ENCODE data around the gene PTK6.

PTK6 gene

DNA sequence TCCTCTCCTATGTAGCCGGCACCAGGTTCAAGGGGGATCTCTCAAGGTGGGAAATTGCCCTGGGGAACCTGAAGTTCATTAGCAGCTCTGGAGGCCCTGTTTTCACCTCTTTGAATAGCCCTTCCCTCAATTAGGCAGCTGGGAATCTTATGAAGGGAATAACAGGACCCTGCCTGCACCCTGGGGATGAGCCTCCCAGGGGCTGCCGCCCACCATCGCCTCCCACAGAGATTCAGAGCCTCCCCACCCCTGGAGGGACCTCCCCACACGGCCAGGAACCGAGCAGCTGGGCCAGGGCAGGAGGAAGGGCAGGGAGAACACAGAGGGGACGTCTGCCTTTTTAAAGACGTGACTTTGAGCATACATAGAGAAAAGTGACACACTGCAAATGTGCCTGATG is 33.7 kb downstream of the PTK6 start:
- Histone ChIP-seq H4K8ac (ENCODE audit: low read depth, low read length) (no peak overlapping the region), H2BK12ac (ENCODE audit: low read length) (no peak overlapping the region), H2AFZ (ENCODE audit: low read length) (peak overlapping the region; percentile 11), H3K18ac (ENCODE audit: low read length) (no peak overlapping the region), H2BK5ac (ENCODE audit: low read length) (no peak overlapping the region), H3K36me3 (replicated peaks in 1 of 2; ENCODE audit: control insufficient read depth in 2 of 2, insufficient read depth in 2 of 2, low read length in 2 of 2) (no peaks in the 10 kb centered on the region), H3K4me3 (ENCODE audit: low read length in 2 of 2) (no peak overlapping the region), H3K27me3 (ENCODE audit: control insufficient read depth in 3 of 3, insufficient read depth in 3 of 3, low read depth in 1 of 3, low read length in 3 of 3) (peaks cover 9 to 27% (median 20%) of the 10 kb centered on the region in 3 experiments), H3K27ac (replicated peaks; ENCODE audit: low read length) (no peak overlapping the region), H4K91ac (ENCODE audit: low read depth, low read length, poor library complexity) (no peak overlapping the region), H3K23ac (ENCODE audit: low read depth, low read length, poor library complexity) (no peak overlapping the region), H3K4ac (ENCODE audit: low read length) (no peak overlapping the region), H3K14ac (ENCODE audit: low read length) (no peak overlapping the region), H3K4me1 (ENCODE audit: control insufficient read depth in 2 of 2, insufficient read depth in 1 of 2, low read depth in 1 of 2, low read length in 2 of 2) (peaks cover 9 to 17% of the 10 kb centered on the region in 2 donors), H3K4me2 (ENCODE audit: insufficient read depth, low read length, poor library complexity, severe bottlenecking) (no peak overlapping the region), H2AK5ac (ENCODE audit: low read depth, low read length) (no peak overlapping the region), H3K79me1 (ENCODE audit: low read depth, low read length) (no peaks in the 10 kb centered on the region), H3K9ac (ENCODE audit: low read depth, low read length, poor library complexity) (no peak overlapping the region), H2BK15ac (ENCODE audit: low read length) (no peak overlapping the region), H3K9me3 (replicated peaks in 1 of 2; ENCODE audit: control insufficient read depth in 2 of 2, insufficient read depth in 1 of 2, low read depth in 1 of 2, low read length in 2 of 2) (peaks cover 9 to 23% of the 10 kb centered on the region in 2 donors), H2BK120ac (ENCODE audit: low read depth, low read length) (no peak overlapping the region)
- WGBS, 2 donors (ENCODE audit: extremely low coverage in 2 of 2, insufficient read length in 2 of 2, insufficient replicate concordance in 1 of 2) = no CpG with 5 or more reads among the region's 7 CpGs
- no peak for DNase-seq (ENCODE audit: low spot score)

DNA sequence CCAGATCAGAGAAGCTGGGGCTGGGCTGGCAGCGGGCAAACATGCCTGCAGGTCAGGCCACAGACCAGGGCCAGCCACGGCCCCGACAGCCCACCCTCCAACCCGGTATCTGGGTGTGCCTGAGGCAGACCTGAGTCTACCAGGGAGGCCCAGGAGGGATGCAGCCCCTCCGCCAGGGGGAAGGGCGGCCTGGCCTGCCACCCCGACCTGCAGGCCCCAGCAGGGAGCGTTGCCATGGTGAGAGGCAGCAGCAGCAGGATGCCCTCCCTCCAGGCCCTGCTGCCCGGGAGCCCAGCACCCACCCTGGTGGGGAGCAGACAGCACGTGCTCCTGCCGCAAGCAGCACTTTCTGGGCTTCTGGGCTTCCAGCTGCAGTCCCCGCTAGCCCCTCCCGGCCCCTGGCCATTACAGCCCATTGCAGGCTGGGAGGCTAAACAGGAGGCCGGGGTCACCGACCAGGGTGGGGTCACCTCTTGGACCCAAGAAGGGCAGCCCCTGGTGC is 34.5 kb downstream of the PTK6 start:
- no peak overlapping the region for H2BK120ac ChIP-seq (ENCODE audit: low read depth, low read length)
- peak overlapping the region; percentile 97 for H3K14ac ChIP-seq (ENCODE audit: low read length)
- no peaks in the 10 kb centered on the region for H3K36me3 ChIP-seq (replicated peaks in 1 of 2; ENCODE audit: control insufficient read depth in 2 of 2, insufficient read depth in 2 of 2, low read length in 2 of 2)
- no peak overlapping the region for H3K27ac ChIP-seq (replicated peaks; ENCODE audit: low read length)
- no peak overlapping the region for H3K4me3 ChIP-seq (ENCODE audit: low read length in 2 of 2)
- H3K4me2 ChIP-seq (ENCODE audit: insufficient read depth, low read length, poor library complexity, severe bottlenecking) = no peak overlapping the region
- H3K79me1 ChIP-seq (ENCODE audit: low read depth, low read length) = no peaks in the 10 kb centered on the region
- H3K9ac ChIP-seq (ENCODE audit: low read depth, low read length, poor library complexity) = no peak overlapping the region
- H2AK5ac ChIP-seq (ENCODE audit: low read depth, low read length) = peak overlapping the region; percentile 30
- H2BK5ac ChIP-seq (ENCODE audit: low read length) = no peak overlapping the region
- no peak overlapping the region for H2AFZ ChIP-seq (ENCODE audit: low read length)
- H3K4ac ChIP-seq (ENCODE audit: low read length) = no peak overlapping the region
- H4K91ac ChIP-seq (ENCODE audit: low read depth, low read length, poor library complexity) = no peak overlapping the region
- H3K27me3 ChIP-seq (ENCODE audit: control insufficient read depth in 3 of 3, insufficient read depth in 3 of 3, low read depth in 1 of 3, low read length in 3 of 3) = peaks cover 14 to 33% (median 28%) of the 10 kb centered on the region in 3 experiments
- no CpG with 5 or more reads among the region's 15 CpGs for WGBS, 2 donors (ENCODE audit: extremely low coverage in 2 of 2, insufficient read length in 2 of 2, insufficient replicate concordance in 1 of 2)
- H2BK15ac ChIP-seq (ENCODE audit: low read length) = peak overlapping the region; percentile 67
- no peak overlapping the region for H2BK12ac ChIP-seq (ENCODE audit: low read length)
- H3K9me3 ChIP-seq (replicated peaks in 1 of 2; ENCODE audit: control insufficient read depth in 2 of 2, insufficient read depth in 1 of 2, low read depth in 1 of 2, low read length in 2 of 2) = peaks cover 3 to 15% of the 10 kb centered on the region in 2 donors
- peaks cover 9 to 19% of the 10 kb centered on the region in 2 donors for H3K4me1 ChIP-seq (ENCODE audit: control insufficient read depth in 2 of 2, insufficient read depth in 1 of 2, low read depth in 1 of 2, low read length in 2 of 2)
- H4K8ac ChIP-seq (ENCODE audit: low read depth, low read length) = no peak overlapping the region
- peak overlapping the region; percentile 73 for H3K23ac ChIP-seq (ENCODE audit: low read depth, low read length, poor library complexity)
- H3K18ac ChIP-seq (ENCODE audit: low read length) = peak overlapping the region; percentile 89
- no peak for DNase-seq (ENCODE audit: low spot score)

- H2BK120ac ChIP-seq (ENCODE audit: low read depth, low read length) = no peak overlapping the region
- peak overlapping the region; percentile 12 for H3K9ac ChIP-seq (ENCODE audit: low read depth, low read length, poor library complexity)
- H2BK5ac ChIP-seq (ENCODE audit: low read length) = no peak overlapping the region
- WGBS, 2 donors (ENCODE audit: extremely low coverage in 2 of 2, insufficient read length in 2 of 2, insufficient replicate concordance in 1 of 2) = no CpG with 5 or more reads among the region's 26 CpGs
- H3K14ac ChIP-seq (ENCODE audit: low read length) = peak overlapping the region; percentile 97
- H4K8ac ChIP-seq (ENCODE audit: low read depth, low read length) = no peak overlapping the region
- no peak overlapping the region for H3K18ac ChIP-seq (ENCODE audit: low read length)
- peaks cover 9 to 19% of the 10 kb centered on the region in 2 donors for H3K4me1 ChIP-seq (ENCODE audit: control insufficient read depth in 2 of 2, insufficient read depth in 1 of 2, low read depth in 1 of 2, low read length in 2 of 2)
- H2BK15ac ChIP-seq (ENCODE audit: low read length) = peak overlapping the region; percentile 67
- no peaks in the 10 kb centered on the region for H3K79me1 ChIP-seq (ENCODE audit: low read depth, low read length)
- peaks cover 19 to 40% (median 34%) of the 10 kb centered on the region in 3 experiments for H3K27me3 ChIP-seq (ENCODE audit: control insufficient read depth in 3 of 3, insufficient read depth in 3 of 3, low read depth in 1 of 3, low read length in 3 of 3)
- H3K27ac ChIP-seq (replicated peaks; ENCODE audit: low read length) = no peak overlapping the region
- peak overlapping the region; percentile 30 for H2AK5ac ChIP-seq (ENCODE audit: low read depth, low read length)
- peak overlapping the region; percentile 53 for H3K4ac ChIP-seq (ENCODE audit: low read length)
- H3K4me2 ChIP-seq (ENCODE audit: insufficient read depth, low read length, poor library complexity, severe bottlenecking) = peak overlapping the region; percentile 18
- H3K4me3 ChIP-seq (ENCODE audit: low read length in 2 of 2) = no peak overlapping the region
- no peak overlapping the region for H2BK12ac ChIP-seq (ENCODE audit: low read length)
- peaks cover 3 to 13% of the 10 kb centered on the region in 2 donors for H3K9me3 ChIP-seq (replicated peaks in 1 of 2; ENCODE audit: control insufficient read depth in 2 of 2, insufficient read depth in 1 of 2, low read depth in 1 of 2, low read length in 2 of 2)
- H3K23ac ChIP-seq (ENCODE audit: low read depth, low read length, poor library complexity) = peak overlapping the region; percentile 52
- no peak overlapping the region for H2AFZ ChIP-seq (ENCODE audit: low read length)
- no peaks in the 10 kb centered on the region for H3K36me3 ChIP-seq (replicated peaks in 1 of 2; ENCODE audit: control insufficient read depth in 2 of 2, insufficient read depth in 2 of 2, low read length in 2 of 2)
- DNase-seq (ENCODE audit: low spot score) = no peak
- H4K91ac ChIP-seq (ENCODE audit: low read depth, low read length, poor library complexity) = no peak overlapping the region
These were observed 35.1 kb downstream of the PTK6 start for GRCh38 chr20:63501818-63502670.

Data from neuronal stem cell (in vitro differentiated cells).